Gastroesophageal sphincter (tissue), 3 donors: ENCODE results near the gene DNAH8.

ENCODE experiments used
- CTCF ChIP-seq, 4 experiments: fragments of 200-600 bp in 2 of 4; fragments of 450-650 bp in 2 of 4; sonication (generic) in 1 of 4; IDR thresholded peaks; one replicate each; pipeline ENCODE4 v1.5.1; 2017 to 2019; ENCODE audit warnings: antibody characterized with exemption in 4 of 4, mild to moderate bottlenecking in 2 of 4, moderate library complexity in 2 of 4
- EP300 ChIP-seq: sonication (generic); formaldehyde crosslinking; IDR thresholded peaks from one replicate; pipeline ENCODE4 v1.6.1; 2017; ENCODE audit warnings: antibody characterized with exemption, mild to moderate bottlenecking
- POLR2A ChIP-seq, 2 donors: fragments of 450-650 bp; IDR thresholded peaks; one replicate each; pipeline ENCODE4 v1.6.1; 2017; ENCODE audit warnings: antibody characterized with exemption in 2 of 2, mild to moderate bottlenecking in 2 of 2, moderate library complexity in 1 of 2
- POLR2AphosphoS5 ChIP-seq: sonication (generic); formaldehyde crosslinking; IDR thresholded peaks from one replicate; pipeline ENCODE4 v1.6.1; 2017; ENCODE audit warnings: antibody characterized with exemption

GRCh38 chr6:39063526-39063925 is 348.4 kb downstream of the DNAH8 start:
- TF ChIP-seq CTCF (IDR thresholded peaks at IDR 0.05) = no peak
- TF ChIP-seq POLR2A (IDR thresholded peaks at IDR 0.05) = no peak
- TF ChIP-seq EP300 = no peak
- TF ChIP-seq POLR2AphosphoS5 = no peak
